Ovary (tissue), 10 donors: Measurements from ENCODE around the gene SAYSD1. TPM values are rescaled to one million over a fixed set of nuclear protein-coding genes. Genes with fewer than 3 reads are reported as not detected.
A peak's percentile ranks its signal among the peaks of the same experiment; 100 is the strongest.

Experiments used
- DNase-seq, 5 donors: peaks; one replicate each; pipeline ENCODE4 v3.0.0-alpha.2; 2019 to 2020
- H3K27ac ChIP-seq, 2 donors: fragments of 200-600 bp; one replicate each; pipeline versions ENCODE4 v1.5.1 to v1.8.0; 2019 to 2022
- H3K27me3 ChIP-seq: fragments of 200-600 bp; one replicate; pipeline ENCODE4 v1.8.0; 2022
- H3K36me3 ChIP-seq: fragments of 200-600 bp; sonication (generic); one replicate; pipeline ENCODE4 v1.5.1; 2019
- H3K4me1 ChIP-seq: one replicate; pipeline ENCODE4 v1.8.1; 2013; ENCODE audit warnings: mild to moderate bottlenecking, moderate library complexity; ENCODE audit not compliant: insufficient read depth
- H3K4me3 ChIP-seq: fragments of 200-600 bp; sonication (generic); one replicate; pipeline ENCODE4 v1.5.1; 2017
- H3K9me3 ChIP-seq, 2 donors: fragments of 200-600 bp in 1 of 2; sonication (generic) in 1 of 2; one replicate each; pipeline versions ENCODE4 v1.5.1 to v1.8.1; 2013 to 2019; ENCODE audit warnings: mild to moderate bottlenecking in 1 of 2, moderate library complexity in 1 of 2
- EP300 ChIP-seq: sonication (generic); formaldehyde crosslinking; IDR thresholded peaks from one replicate; pipeline ENCODE4 v1.6.1; 2017; ENCODE audit warnings: antibody characterized with exemption
- POLR2A ChIP-seq: fragments of 450-650 bp; IDR thresholded peaks from one replicate; pipeline ENCODE4 v1.6.1; 2017; ENCODE audit warnings: antibody characterized with exemption, mild to moderate bottlenecking, moderate library complexity
- WGBS, 3 donors: extraction: QIAGEN DNeasy Blood & Tissue Kit in 1 of 3; methylation state at CpG; one replicate each; pipeline versions ENCODE4 v1.1.5 to v1.1.7; 2013 to 2017; 5-methylcytosine and 5-hydroxymethylcytosine counted together
- intact Hi-C, 4 donors: fragments of 100-400 bp; cut with DNase I; formaldehyde crosslinking; loops; one replicate each; pipeline versions ENCODE4 v1.11.0 to v1.15.1; 2022 to 2023
- long read RNA-seq, 3 donors: library from polyadenylated mRNA in 2 of 3; unstranded in 2 of 3; transcript quantifications; one replicate each; pipeline ENCODE4 v2.0.0 and lab custom pipeline, GENCODE V29; 2021 to 2026
- polyA plus RNA-seq, 2 donors: library from polyadenylated mRNA; stranded (reverse); fragments of 200-250 nt in 1 of 2; fragments of 350-450 nt in 1 of 2; fragmentation: Illumina TruSeq in 1 of 2; extraction: RNeasy Lipid Tissue Mini Kit (QIAGEN cat#74804) in 1 of 2; gene quantifications; one replicate each; pipeline ENCODE4 v1.2.3, GENCODE V29; 2013 to 2014
- total RNA-seq, 7 donors: library from RNA; depleted of rRNA in 2 of 7; stranded (reverse); fragments of >200 nt in 2 of 7; fragmentation: NEBNext Ultra II Directional in 3 of 7; extraction: Animal tissue kit (Norgen Biotek cat#: 25700) in 3 of 7; gene quantifications; one replicate each; pipeline versions ENCODE4 v1.1.0 to v1.2.4, GENCODE V29; 2016 to 2023
- TF ChIP-seq, protein P1 (sequence below), 3 donors: fragments of 450-650 bp in 2 of 3; fragments of 200-600 bp in 1 of 3; IDR thresholded peaks; one replicate each; pipeline versions ENCODE4 v1.5.1 to v1.8.0; 2016 to 2022; ENCODE audit warnings: antibody characterized with exemption in 3 of 3, mild to moderate bottlenecking in 1 of 3
- donor health status: DM: no; HTN: no; CAD: no; lungs with moderate emphysema.
- donor health status: DM: no; HTN: no; CAD: no.
- donor health status: Bipolar disorder and iron deficiency.
- donor health status: DM: yes; HTN: yes; CAD: no.
- donor health status: DM: no; HTN: no; CAD: no.
- donor health status: DM: yes; HTN: yes; CAD: no.

SAYSD1 gene, protein sequence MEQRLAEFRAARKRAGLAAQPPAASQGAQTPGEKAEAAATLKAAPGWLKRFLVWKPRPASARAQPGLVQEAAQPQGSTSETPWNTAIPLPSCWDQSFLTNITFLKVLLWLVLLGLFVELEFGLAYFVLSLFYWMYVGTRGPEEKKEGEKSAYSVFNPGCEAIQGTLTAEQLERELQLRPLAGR
- 10 to 100 TPM; 11.7 to 17.7 (median 15.9) TPM for total RNA-seq
- 10 to 100 TPM; 11.4 to 14.1 TPM for polyA plus RNA-seq
- long read RNA-seq, donor 1, transcript SAYSD1-201 (2 exons, 2,020 nt), result major isoform, 20 of 21 reads
- long read RNA-seq, donor 1, partial matches to known transcripts, result 1 of 21 reads
- long read RNA-seq, donor 1, other reads (novel, unspliced or antisense), result 0 of 21 reads
- long read RNA-seq, donor 2, transcript SAYSD1-201 (2 exons, 2,020 nt), result major isoform, 18 of 20 reads
- long read RNA-seq, donor 2, partial matches to known transcripts, result 0 of 20 reads
- long read RNA-seq, donor 2, other reads (novel, unspliced or antisense), result 0 of 20 reads
- long read RNA-seq, donor 3, transcript SAYSD1-201 (2 exons, 2,020 nt), result major isoform, 18 of 20 reads
- long read RNA-seq, donor 3, partial matches to known transcripts, result 0 of 20 reads
- long read RNA-seq, donor 3, other reads (novel, unspliced or antisense), result 1 of 20 reads

DNA sequence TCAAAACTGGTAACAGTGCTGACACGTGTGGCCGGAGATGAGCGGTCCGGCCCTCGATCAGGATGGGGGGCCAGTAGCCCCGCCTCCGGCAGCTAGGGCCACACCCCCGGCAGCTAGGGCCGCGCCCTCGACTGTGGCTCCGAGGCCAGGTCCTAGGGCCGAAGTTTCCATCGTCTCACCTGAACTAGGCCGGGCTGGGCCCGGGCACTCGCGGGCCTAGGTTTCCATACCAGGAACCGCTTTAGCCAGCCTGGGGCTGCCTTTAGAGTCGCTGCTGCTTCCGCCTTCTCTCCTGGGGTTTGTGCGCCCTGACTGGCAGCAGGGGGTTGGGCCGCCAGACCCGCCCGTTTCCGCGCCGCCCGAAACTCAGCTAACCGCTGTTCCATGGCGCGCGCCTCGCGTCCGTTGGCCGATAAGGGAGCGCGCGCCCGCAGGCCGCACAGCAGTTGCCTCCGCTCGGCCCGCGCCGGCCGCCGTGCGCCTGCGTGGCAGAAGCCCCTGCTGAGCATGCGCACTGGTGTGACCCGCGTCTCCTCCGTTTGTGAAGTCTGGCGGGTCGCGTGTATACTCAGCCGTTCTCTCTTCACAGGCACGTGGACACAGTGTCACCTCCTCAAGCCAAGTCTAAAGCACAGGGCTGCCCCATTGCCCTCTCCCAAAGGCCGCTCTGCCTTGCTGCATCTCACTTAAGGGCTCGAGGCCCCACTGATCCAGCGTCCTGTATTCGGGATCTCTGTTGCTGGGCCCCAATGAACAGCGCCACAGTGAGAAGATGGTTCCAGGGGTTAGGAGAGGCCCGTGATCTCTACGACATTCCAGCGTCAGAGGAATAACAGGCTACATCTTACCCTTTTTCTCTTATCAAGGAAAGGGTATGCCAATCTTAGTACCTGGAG lies at the start of gene SAYSD1:
TSS of gene SAYSD1 (minus strand) at position 483 of the 896 bp plus-strand sequence. CDS start at position 386, 97 bp downstream.
- Histone ChIP-seq H3K27me3 (no peaks in the 10 kb centered on the region), H3K4me1 (peaks cover 2% of the 10 kb centered on the region), H3K4me3 (peak within 1 kb of the TSS; percentile 74), H3K36me3 (no peaks in the 10 kb centered on the region), H3K9me3 (no peaks in the 10 kb centered on the region), H3K27ac (peak within 1 kb of the TSS; percentile 83 to 89)
- intact Hi-C loops, result no loop called here
- DNase-seq, result peak; percentile 90 to 95 (median 93)
- TF ChIP-seq EP300 (no peak), POLR2A (peak; percentile 63)
- TF ChIP-seq, protein P1, sequence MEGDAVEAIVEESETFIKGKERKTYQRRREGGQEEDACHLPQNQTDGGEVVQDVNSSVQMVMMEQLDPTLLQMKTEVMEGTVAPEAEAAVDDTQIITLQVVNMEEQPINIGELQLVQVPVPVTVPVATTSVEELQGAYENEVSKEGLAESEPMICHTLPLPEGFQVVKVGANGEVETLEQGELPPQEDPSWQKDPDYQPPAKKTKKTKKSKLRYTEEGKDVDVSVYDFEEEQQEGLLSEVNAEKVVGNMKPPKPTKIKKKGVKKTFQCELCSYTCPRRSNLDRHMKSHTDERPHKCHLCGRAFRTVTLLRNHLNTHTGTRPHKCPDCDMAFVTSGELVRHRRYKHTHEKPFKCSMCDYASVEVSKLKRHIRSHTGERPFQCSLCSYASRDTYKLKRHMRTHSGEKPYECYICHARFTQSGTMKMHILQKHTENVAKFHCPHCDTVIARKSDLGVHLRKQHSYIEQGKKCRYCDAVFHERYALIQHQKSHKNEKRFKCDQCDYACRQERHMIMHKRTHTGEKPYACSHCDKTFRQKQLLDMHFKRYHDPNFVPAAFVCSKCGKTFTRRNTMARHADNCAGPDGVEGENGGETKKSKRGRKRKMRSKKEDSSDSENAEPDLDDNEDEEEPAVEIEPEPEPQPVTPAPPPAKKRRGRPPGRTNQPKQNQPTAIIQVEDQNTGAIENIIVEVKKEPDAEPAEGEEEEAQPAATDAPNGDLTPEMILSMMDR (IDR thresholded peaks at IDR 0.05), result peak in 2 of 3 donors; percentile 18 to 24
- WGBS, 3 donors, result 0 to 1% (median 0%) methylated on average over 51 to 68 of the region's 68 CpGs

DNA sequence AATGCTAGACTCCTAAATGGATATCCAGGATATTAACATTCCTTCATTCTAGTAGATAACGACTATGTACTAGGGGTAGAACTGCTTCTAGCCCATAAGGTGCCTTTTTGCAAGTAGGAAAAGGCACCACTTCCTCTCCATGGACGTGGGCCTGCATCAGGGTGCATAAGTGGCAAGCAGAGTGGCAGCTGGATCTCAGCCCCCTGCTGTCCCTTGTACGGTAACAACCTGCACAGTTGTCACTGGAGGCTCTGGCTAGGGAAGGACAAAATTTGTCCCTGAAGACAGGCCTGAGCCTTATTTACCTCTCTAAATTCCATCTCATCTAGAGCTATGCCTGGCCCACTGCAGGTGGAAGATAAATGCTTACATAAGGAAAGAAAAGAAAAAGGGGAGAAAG lies 42.5 kb upstream of the SAYSD1 start:
- no peaks in the 10 kb centered on the region for H3K9me3 ChIP-seq
- TF ChIP-seq EP300 (no peak), POLR2A (no peak)
- TF ChIP-seq, protein P1 (IDR thresholded peaks at IDR 0.05), result no peak
- no peak overlapping the region for H3K4me3 ChIP-seq
- H3K27ac ChIP-seq, result no peak overlapping the region
- WGBS, 3 donors, result 58 to 73% (median 72%) methylated on average over 3 of the region's 3 CpGs
- H3K27me3 ChIP-seq, result no peaks in the 10 kb centered on the region
- H3K4me1 ChIP-seq, result no peaks in the 10 kb centered on the region
- no peak for DNase-seq
- intact Hi-C loops, result no loop called here
- H3K36me3 ChIP-seq, result no peaks in the 10 kb centered on the region

GRCh38 chr6:39156801-39157200 lies 41.8 kb upstream of the SAYSD1 start:
- Histone ChIP-seq H3K27ac (no peak overlapping the region), H3K4me3 (no peak overlapping the region), H3K27me3 (no peaks in the 10 kb centered on the region), H3K4me1 (no peaks in the 10 kb centered on the region), H3K9me3 (no peaks in the 10 kb centered on the region), H3K36me3 (no peaks in the 10 kb centered on the region)
- 16 to 32% (median 24%) methylated on average over 3 of the region's 3 CpGs for WGBS, 3 donors
- no peak for TF ChIP-seq EP300
- TF ChIP-seq, protein P1 (IDR thresholded peaks at IDR 0.05), result no peak
- no peak for TF ChIP-seq POLR2A
- intact Hi-C loops, result no loop called here
- no peak for DNase-seq

GRCh38 chr6:39154705-39155104 lies 39.7 kb upstream of the SAYSD1 start:
- WGBS, 3 donors, result 79 to 82% (median 82%) methylated on average over 4 of the region's 4 CpGs
- intact Hi-C loops, result no loop called here
- H3K27ac ChIP-seq, result no peak overlapping the region
- H3K9me3 ChIP-seq, result no peaks in the 10 kb centered on the region
- H3K4me1 ChIP-seq, result no peaks in the 10 kb centered on the region
- no peak for DNase-seq
- no peaks in the 10 kb centered on the region for H3K36me3 ChIP-seq
- no peak overlapping the region for H3K4me3 ChIP-seq
- no peaks in the 10 kb centered on the region for H3K27me3 ChIP-seq
- TF ChIP-seq, protein P1 (IDR thresholded peaks at IDR 0.05), result no peak
- TF ChIP-seq EP300 (no peak), POLR2A (no peak)
